AG04450 (cell line): ENCODE results near the gene GPATCH1. TPM values are rescaled to one million over a fixed set of nuclear protein-coding genes. Genes with fewer than 3 reads are reported as not detected.

Experiments used
- CTCF ChIA-PET: fragments of 300-600, 350-600 bp; formaldehyde crosslinking; extraction: SDS; loops from one replicate; lab custom pipeline; 2022; ENCODE audit warnings: antibody characterized with exemption, inconsistent platforms; lab: Charles Lee
- POLR2A ChIA-PET: fragments of 350-600 bp; formaldehyde crosslinking; extraction: SDS; loops from one replicate; lab custom pipeline; 2021; ENCODE audit warnings: antibody characterized with exemption, inconsistent platforms; lab: Yijun Ruan, JAX
- DNase-seq: peaks from one replicate; pipeline ENCODE4 v3.0.0-alpha.2; 2011; ENCODE audit warnings: low read depth, low spot score
- H3K27ac ChIP-seq: one replicate; pipeline ENCODE4 v1.5.1; 2012; ENCODE audit warnings: low read depth, low read length, control low read depth
- H3K27me3 ChIP-seq: one replicate; pipeline ENCODE4 v1.6.0; 2012; ENCODE audit warnings: low read length; ENCODE audit not compliant: control insufficient read depth, insufficient read depth
- H3K4me3 ChIP-seq: 2 replicates; pipeline ENCODE4 v1.5.1; 2011; ENCODE audit warnings: mild to moderate bottlenecking, low read depth, low read length, control low read depth
- H3K9me3 ChIP-seq: 2 replicates; pipeline ENCODE4 v1.5.1; 2012; ENCODE audit warnings: low read length; ENCODE audit not compliant: control insufficient read depth, insufficient read depth
- polyA plus RNA-seq: library from polyadenylated mRNA; depleted of rRNA; stranded (reverse); fragments of >200 nt; gene quantifications from 2 replicates; pipeline ENCODE4 v1.2.3, GENCODE V29; 2011; rRNA removed
- small RNA-seq: library from RNA; depleted of rRNA; stranded (forward); fragments of <200 nt; gene quantifications from one replicate; pipeline ENCODE3, GENCODE V24; 2012; ENCODE audit warnings: low read depth; ENCODE audit not compliant: insufficient read length
- TF ChIP-seq, protein P1 (sequence below): IDR thresholded peaks from 2 replicates; pipeline ENCODE4 v1.5.1; 2011; ENCODE audit warnings: low read depth, low read length, control low read depth, inconsistent platforms

GPATCH1 gene
- polyA plus RNA-seq, 1 experiment, result 7.9 TPM

- Histone ChIP-seq H3K27ac (peak overlapping the region; percentile 68), H3K9me3 (no peaks in the 10 kb centered on the region), H3K4me3 (peak overlapping the region; percentile 82), H3K27me3 (peaks cover 3% of the 10 kb centered on the region)
- POLR2A ChIA-PET, result interaction anchor here (0.6 to 1.5 kb wide), 13 partner anchors 11 to 1501 kb away, joined by 3 to 12 read pairs (median 3); partner anchors contain the start of genes KCTD15 and ZNF302
- CTCF ChIA-PET, result interaction anchor here (0.8 to 4.3 kb wide), 12 partner anchors 8 to 594 kb away, joined by 3 to 29 read pairs (median 4); no protein-coding TSS in a partner anchor
- peak; percentile 98 for DNase-seq
- TF ChIP-seq, protein P1, sequence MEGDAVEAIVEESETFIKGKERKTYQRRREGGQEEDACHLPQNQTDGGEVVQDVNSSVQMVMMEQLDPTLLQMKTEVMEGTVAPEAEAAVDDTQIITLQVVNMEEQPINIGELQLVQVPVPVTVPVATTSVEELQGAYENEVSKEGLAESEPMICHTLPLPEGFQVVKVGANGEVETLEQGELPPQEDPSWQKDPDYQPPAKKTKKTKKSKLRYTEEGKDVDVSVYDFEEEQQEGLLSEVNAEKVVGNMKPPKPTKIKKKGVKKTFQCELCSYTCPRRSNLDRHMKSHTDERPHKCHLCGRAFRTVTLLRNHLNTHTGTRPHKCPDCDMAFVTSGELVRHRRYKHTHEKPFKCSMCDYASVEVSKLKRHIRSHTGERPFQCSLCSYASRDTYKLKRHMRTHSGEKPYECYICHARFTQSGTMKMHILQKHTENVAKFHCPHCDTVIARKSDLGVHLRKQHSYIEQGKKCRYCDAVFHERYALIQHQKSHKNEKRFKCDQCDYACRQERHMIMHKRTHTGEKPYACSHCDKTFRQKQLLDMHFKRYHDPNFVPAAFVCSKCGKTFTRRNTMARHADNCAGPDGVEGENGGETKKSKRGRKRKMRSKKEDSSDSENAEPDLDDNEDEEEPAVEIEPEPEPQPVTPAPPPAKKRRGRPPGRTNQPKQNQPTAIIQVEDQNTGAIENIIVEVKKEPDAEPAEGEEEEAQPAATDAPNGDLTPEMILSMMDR, result peak; percentile 25; the same call in 1 of the 2 replicates
Observed at GRCh38 chr19:33176670-33177416, 95.9 kb downstream of the GPATCH1 start.

- H3K27ac ChIP-seq, result peak overlapping the region; percentile 57
- TF ChIP-seq, protein P1, result peak; percentile 60
- ChIA-PET CTCF (interaction anchor here (0.6 to 4.3 kb wide), 9 partner anchors 25 to 594 kb away, joined by 3 to 29 read pairs (median 3); no protein-coding TSS in a partner anchor), POLR2A (interaction anchor here (0.6 to 1.5 kb wide), 5 partner anchors 25 to 1500 kb away, joined by 3 to 12 read pairs (median 5); partner anchors contain the start of genes KCTD15 and ZNF302)
- no peak for DNase-seq
- no peaks in the 10 kb centered on the region for H3K9me3 ChIP-seq
- H3K27me3 ChIP-seq, result peaks cover 3% of the 10 kb centered on the region
- H3K4me3 ChIP-seq, result peak overlapping the region; percentile 56
Observed at GRCh38 chr19:33177417-33177979, 96.5 kb downstream of the GPATCH1 start.

Small RNA genes within 50 kb of the gene (small RNA-seq; reads per million reads assigned to genes)
- gene AC008521.1 (not detected), gene AC008521.2 (not detected)

Other genes starting within 250 kb of the GPATCH1 start
- 0.15 TPM in 1 of 2 replicates, not detected in the other for gene SLC7A9, start 211.4 kb upstream of the GPATCH1 start, polyA plus RNA-seq
- gene CEP89, start 109.2 kb upstream of the GPATCH1 start, polyA plus RNA-seq, result 12.3 and 13.9 TPM in 2 replicates
- 1.6 and 1.8 TPM in 2 replicates for gene FAAP24, start 108.9 kb upstream of the GPATCH1 start, polyA plus RNA-seq
- gene RHPN2, start 16.3 kb upstream of the GPATCH1 start, polyA plus RNA-seq, result 4.8 and 5.3 TPM in 2 replicates
- gene WDR88, start 50.9 kb downstream of the GPATCH1 start, polyA plus RNA-seq, result not detected in 2 replicates
- 9.5 and 15.8 TPM in 2 replicates for gene LRP3, start 113.1 kb downstream of the GPATCH1 start, polyA plus RNA-seq
- gene SLC7A10, start 144.7 kb downstream of the GPATCH1 start, polyA plus RNA-seq, result not detected in 2 replicates
- 0.02 and 0.06 TPM in 2 replicates for gene CEBPA, start 221.4 kb downstream of the GPATCH1 start, polyA plus RNA-seq